Activated T-cell treated with anti-CD3 and anti-CD28 coated beads, Interleukin-2, amount 50 U/mL, for 4 hours (primary cell): ENCODE results near the gene ERCC6L2. TPM values are rescaled to one million over a fixed set of nuclear protein-coding genes. Genes with fewer than 3 reads are reported as not detected.
A peak's percentile ranks its signal among the peaks of the same experiment; 100 is the strongest.

Experiments used
- ATAC-seq, 2 donors: fragments of 200-7000 bp; cut with Tn5 transposase; one replicate each; pipeline ENCODE4 v1.10.0; 2021
- DNase-seq: peaks from one replicate; pipeline ENCODE4 v3.0.0-alpha.2; 2020
- H3K27me3 Mint-ChIP-seq: one replicate; pipeline ENCODE4 v1.8.0; 2021; ENCODE audit warnings: low read depth, mixed read lengths
- H3K36me3 Mint-ChIP-seq: one replicate; pipeline ENCODE4 v1.8.0; 2022; ENCODE audit warnings: mixed read lengths; ENCODE audit not compliant: insufficient read depth
- H3K4me1 Mint-ChIP-seq: one replicate; pipeline ENCODE4 v1.8.0; 2021; ENCODE audit warnings: low read depth, mixed read lengths
- H3K4me3 Mint-ChIP-seq: one replicate; pipeline ENCODE4 v1.8.0; 2021; ENCODE audit warnings: mild to moderate bottlenecking, moderate library complexity, mixed read lengths
- H3K9me3 Mint-ChIP-seq: one replicate; pipeline ENCODE4 v1.8.0; 2021; ENCODE audit warnings: mixed read lengths
- total RNA-seq, 3 donors: library from RNA; stranded (reverse); gene quantifications; one replicate each; pipeline ENCODE4 v1.2.1, GENCODE V29; 2021

The ERCC6L2 gene
- total RNA-seq, 3 donors from 2014 or later: 24.4 to 27.9 (median 27.1) TPM

DNA sequence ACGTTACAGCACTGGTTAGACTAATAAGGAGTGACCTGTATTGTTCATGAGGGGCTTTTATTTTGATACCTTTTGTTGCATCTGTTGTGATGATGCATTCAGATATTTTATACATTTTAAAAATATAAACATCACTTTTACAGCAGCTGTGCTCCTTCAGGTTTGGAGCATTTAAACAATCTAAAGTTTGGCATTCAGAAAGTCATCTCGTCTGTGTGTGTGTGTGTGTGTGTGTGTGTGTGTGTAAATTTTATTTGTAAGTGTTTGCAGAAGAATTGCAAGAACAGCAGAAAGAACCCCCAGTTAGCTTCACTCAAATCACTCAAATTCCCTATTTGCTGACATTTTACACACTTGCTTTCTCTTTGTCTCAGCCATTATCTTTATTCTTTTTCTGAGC, 87.4 kb downstream of the ERCC6L2 start:
- no peak for DNase-seq
- Mint-ChIP-seq H3K27me3 (no peaks in the 10 kb centered on the region), H3K36me3 (peaks cover 24% of the 10 kb centered on the region), H3K9me3 (peaks cover 12% of the 10 kb centered on the region), H3K4me1 (peaks cover 2% of the 10 kb centered on the region), H3K4me3 (no peak overlapping the region)
- ATAC-seq: no peak

DNA sequence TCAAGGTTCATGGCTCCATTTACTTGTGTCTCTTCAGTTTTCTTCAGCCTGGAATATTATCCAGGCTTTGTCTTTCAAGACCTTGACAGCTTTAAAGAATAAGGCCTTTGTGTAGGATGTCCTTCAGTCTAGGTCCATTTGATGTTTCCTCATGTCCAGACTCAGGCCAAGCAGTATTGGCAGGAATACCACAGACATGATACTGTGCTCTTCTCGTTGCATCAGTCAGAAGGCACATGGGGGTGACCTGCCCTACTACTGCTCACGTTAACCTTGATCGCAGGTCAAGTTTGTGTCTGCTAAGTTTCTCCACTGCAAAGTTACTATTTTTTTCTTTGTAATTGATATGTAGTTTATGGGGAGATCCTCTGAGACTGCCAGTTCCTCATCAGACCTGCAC, 88.2 kb downstream of the ERCC6L2 start:
- Mint-ChIP-seq H3K27me3 (no peaks in the 10 kb centered on the region), H3K4me3 (no peak overlapping the region), H3K9me3 (peaks cover 12% of the 10 kb centered on the region), H3K4me1 (peaks cover 2% of the 10 kb centered on the region), H3K36me3 (peaks cover 20% of the 10 kb centered on the region)
- DNase-seq: no peak
- no peak for ATAC-seq

DNA sequence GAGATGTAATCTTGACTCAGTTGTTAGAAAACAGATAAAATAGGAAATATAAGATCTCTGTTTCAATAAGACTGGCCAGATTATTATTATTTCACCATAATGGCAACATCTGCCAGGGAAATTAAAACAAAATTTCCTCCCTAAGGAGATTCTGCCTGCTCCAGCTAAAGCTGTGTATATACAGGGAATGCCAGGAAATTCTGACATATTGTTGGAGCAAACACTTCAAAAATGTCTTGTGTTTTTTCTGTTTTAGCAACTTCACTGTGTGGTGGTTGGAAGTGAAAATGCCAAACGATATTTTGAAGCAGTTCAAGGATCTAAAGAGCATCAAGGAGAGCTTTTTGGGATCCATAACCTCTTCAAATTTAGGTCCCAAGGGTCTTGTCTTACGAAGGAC, 90.8 kb downstream of the ERCC6L2 start:
- Mint-ChIP-seq H3K4me3 (no peak overlapping the region), H3K9me3 (peaks cover 4% of the 10 kb centered on the region), H3K4me1 (peaks cover 2% of the 10 kb centered on the region), H3K36me3 (peaks cover 19% of the 10 kb centered on the region), H3K27me3 (no peaks in the 10 kb centered on the region)
- no peak for DNase-seq
- ATAC-seq: no peak

DNA sequence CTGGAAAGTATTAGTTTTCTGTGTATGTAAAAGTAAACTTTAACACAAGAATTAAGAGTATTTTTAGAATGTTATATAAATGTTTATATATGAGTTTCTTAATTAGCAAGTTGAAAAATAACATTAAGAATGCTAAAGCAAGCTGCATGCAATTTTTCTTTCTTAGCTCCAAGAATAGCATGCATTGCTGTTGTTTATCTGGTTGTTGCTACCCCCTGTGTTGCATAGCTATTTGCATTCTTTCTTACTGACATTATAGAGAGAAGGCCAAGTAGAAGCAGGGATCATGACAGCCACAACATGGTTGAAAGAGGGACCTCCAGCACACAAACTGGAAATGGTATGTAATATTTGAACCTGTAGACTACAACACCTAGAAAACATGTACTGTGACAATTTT, 94.8 kb downstream of the ERCC6L2 start:
- Mint-ChIP-seq H3K9me3 (no peaks in the 10 kb centered on the region), H3K4me1 (peaks cover 1% of the 10 kb centered on the region), H3K36me3 (peaks cover 30% of the 10 kb centered on the region), H3K27me3 (no peaks in the 10 kb centered on the region), H3K4me3 (no peak overlapping the region)
- DNase-seq (no peak), ATAC-seq (no peak)

DNA sequence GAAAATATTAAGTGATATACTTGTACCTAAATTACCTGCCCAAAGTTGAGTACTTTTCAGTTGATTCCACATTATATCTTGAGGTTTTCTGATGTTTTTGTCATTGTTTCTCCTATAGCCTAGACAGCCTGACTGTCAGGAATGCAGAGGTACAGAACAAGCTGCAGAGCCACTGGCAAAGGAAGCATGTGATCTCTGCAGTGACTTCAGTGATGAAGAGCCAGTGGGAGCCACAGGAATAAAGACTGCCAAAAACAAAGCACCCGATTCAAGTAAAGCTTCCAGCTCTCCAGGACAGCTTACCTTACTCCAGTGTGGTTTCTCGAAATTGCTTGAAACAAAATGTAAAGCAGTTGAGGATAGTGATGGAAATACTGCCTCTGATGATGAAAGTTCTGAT, 96.3 kb downstream of the ERCC6L2 start:
- H3K9me3 Mint-ChIP-seq: no peaks in the 10 kb centered on the region
- H3K4me1 Mint-ChIP-seq: peaks cover 1% of the 10 kb centered on the region
- ATAC-seq (no peak), DNase-seq (no peak)
- H3K27me3 Mint-ChIP-seq: no peaks in the 10 kb centered on the region
- peaks cover 36% of the 10 kb centered on the region for H3K36me3 Mint-ChIP-seq
- no peak overlapping the region for H3K4me3 Mint-ChIP-seq

DNA sequence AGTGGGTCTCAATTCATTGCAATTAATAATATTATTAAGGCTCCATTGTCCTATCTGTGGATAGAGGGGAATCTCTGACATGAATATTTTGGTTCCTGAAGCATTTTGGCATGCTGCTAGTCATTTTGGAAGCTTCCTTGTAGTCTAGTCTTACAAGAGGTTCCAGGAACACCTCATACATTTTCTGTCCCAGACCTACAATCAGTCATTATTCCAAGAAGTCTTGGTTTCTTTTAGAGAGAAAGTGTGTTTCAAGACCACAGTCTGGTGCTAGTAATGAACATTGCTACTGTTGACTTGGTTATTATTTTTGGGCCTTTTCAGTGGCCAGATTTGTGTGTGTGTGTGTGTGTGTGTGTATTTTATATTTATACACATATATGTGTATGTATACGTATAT, 98.9 kb downstream of the ERCC6L2 start:
- Mint-ChIP-seq H3K4me1 (peaks cover 1% of the 10 kb centered on the region), H3K9me3 (no peaks in the 10 kb centered on the region), H3K36me3 (peaks cover 28% of the 10 kb centered on the region), H3K27me3 (no peaks in the 10 kb centered on the region), H3K4me3 (no peak overlapping the region)
- no peak for ATAC-seq
- no peak for DNase-seq

DNA sequence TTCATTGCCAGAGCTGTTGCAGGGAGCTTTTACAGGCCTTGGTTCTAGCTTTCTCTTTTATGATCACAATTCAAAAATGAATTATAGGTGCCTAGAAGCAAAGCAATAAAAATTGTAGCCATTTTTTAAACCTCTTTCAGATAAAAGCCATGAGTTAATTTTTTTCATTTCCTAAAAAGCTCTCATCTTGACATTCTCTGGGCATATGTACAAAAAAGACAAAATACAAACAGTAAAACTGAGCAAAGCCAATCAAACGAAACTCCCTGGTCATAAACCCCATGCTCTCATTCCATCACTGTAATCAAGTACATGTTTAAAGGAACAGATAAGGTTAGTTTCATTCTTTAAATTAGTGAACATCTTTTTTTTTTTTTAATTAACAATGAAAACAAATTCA, 101.9 kb downstream of the ERCC6L2 start:
- H3K36me3 Mint-ChIP-seq: peaks cover 22% of the 10 kb centered on the region
- no peak for ATAC-seq
- DNase-seq: no peak
- H3K4me1 Mint-ChIP-seq: peaks cover 21% of the 10 kb centered on the region
- no peak overlapping the region for H3K4me3 Mint-ChIP-seq
- H3K9me3 Mint-ChIP-seq: no peaks in the 10 kb centered on the region
- H3K27me3 Mint-ChIP-seq: no peaks in the 10 kb centered on the region

DNA sequence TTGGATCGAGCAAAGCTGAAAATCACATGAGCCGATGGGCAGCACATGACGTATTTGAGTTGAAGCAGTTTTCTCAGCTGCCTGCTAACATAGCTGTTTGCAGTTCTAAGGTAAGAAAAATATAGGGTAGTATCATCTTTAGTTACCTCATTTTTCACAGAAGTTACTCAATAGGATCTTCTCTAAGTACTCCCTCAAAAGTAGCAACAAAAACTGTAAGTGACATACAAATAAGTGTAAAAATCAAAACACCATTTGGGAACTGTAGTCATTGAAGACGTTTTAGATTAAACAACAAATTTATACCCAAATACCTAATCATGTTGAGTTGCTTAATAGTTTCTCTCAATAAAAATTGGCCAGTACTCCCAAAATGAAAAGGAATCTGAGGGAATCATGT, 102.6 kb downstream of the ERCC6L2 start:
- no peaks in the 10 kb centered on the region for H3K9me3 Mint-ChIP-seq
- no peak for ATAC-seq
- H3K36me3 Mint-ChIP-seq: peaks cover 17% of the 10 kb centered on the region
- no peaks in the 10 kb centered on the region for H3K27me3 Mint-ChIP-seq
- DNase-seq: no peak
- H3K4me1 Mint-ChIP-seq: peaks cover 22% of the 10 kb centered on the region
- no peak overlapping the region for H3K4me3 Mint-ChIP-seq

DNA sequence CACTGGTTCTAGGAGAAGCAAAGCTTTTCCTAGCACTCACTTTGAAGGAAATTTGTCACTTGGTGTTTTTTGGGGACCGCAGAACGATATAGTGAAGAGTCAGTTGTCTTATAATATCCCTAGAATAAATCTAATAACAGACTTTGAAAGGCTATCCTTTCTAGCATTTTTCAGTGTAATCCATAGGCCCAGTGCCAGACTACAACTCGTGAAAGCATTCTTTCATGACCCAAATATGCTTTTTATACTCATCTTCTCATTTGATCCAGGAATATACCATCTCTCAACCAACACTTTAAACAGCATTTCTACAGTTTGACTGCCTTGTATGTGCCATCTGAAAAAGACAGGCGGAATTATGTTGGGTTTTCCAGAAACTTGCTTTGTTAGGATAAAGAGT, 104.0 kb downstream of the ERCC6L2 start:
- peaks cover 21% of the 10 kb centered on the region for H3K4me1 Mint-ChIP-seq
- DNase-seq (no peak), ATAC-seq (no peak)
- H3K36me3 Mint-ChIP-seq: peaks cover 21% of the 10 kb centered on the region
- no peaks in the 10 kb centered on the region for H3K9me3 Mint-ChIP-seq
- H3K27me3 Mint-ChIP-seq: no peaks in the 10 kb centered on the region
- H3K4me3 Mint-ChIP-seq: no peak overlapping the region

DNA sequence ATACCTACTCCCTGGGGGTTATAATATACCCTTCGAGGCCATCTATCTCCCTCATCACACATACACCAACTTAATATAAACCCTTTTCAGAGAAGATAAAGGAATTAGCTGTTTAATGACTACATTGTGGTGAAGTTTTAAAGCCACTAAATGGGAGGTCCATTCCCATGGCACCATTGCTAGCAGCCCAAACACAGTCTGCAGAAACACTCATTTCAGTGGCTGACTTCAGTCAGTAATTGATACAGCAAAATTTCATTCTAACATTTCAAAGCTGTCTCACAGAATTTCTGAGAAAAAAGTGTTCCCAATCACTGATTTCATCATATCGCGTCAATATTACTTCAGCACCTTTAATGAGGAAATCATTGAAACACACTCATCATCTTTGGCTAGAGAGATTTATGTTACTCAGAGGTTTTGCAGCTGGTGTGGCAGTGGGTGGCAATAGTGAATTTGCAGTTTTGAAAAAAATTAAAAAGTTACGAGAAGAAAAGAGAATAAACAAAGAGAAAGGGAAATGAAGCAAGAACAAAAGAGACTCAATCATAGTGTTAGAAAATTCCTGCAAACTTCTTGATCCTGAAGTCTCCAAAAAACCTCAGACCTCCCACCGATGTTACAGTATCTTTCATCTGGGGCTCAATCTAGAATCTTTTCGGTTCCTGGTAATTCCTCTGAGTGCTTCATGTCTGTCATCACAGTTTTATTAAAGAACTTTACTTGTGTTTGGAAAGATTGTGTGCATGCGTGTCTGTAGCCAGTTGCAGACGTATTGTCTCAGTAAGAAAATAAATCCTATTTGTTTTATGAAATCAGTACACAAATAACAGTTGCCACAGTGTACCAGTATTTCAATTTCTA, 105.0 kb downstream of the ERCC6L2 start:
- Mint-ChIP-seq H3K27me3 (no peaks in the 10 kb centered on the region), H3K4me1 (peaks cover 22% of the 10 kb centered on the region), H3K36me3 (peaks cover 24% of the 10 kb centered on the region), H3K4me3 (no peak overlapping the region), H3K9me3 (no peaks in the 10 kb centered on the region)
- ATAC-seq (peak in 1 of 2 donors; percentile 18), DNase-seq (no peak)

DNA sequence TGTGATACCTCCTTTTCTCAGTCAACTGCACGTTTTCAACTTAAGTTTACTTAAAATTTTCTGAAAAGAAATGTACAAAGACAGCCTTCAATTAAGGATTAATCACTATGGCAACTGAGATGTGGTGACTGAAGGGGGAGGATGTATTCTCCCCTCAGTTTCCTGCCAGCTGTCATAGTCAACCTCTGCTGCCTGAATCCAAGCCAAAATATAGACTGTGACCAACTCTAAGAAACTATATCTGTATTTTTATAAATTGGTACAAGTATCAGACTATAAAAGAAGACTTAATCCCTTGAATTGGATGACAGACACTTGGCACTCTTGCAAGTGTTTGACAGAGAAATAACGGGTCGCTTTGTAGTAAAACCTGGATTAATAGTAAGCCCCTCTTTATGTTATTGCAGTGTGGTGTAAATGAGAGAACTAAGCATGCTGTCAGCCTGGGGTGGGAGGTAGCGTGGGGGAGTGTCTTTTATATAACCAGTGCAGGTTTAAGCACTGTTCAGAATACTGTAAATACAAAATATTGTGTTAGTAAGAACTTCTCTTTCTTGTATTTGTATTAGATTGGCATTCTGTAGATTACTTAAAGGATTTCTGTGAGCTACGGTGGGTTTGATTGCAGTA, 106.4 kb downstream of the ERCC6L2 start:
- ATAC-seq: peak; percentile 63 to 65
- peaks cover 29% of the 10 kb centered on the region for H3K36me3 Mint-ChIP-seq

DNA sequence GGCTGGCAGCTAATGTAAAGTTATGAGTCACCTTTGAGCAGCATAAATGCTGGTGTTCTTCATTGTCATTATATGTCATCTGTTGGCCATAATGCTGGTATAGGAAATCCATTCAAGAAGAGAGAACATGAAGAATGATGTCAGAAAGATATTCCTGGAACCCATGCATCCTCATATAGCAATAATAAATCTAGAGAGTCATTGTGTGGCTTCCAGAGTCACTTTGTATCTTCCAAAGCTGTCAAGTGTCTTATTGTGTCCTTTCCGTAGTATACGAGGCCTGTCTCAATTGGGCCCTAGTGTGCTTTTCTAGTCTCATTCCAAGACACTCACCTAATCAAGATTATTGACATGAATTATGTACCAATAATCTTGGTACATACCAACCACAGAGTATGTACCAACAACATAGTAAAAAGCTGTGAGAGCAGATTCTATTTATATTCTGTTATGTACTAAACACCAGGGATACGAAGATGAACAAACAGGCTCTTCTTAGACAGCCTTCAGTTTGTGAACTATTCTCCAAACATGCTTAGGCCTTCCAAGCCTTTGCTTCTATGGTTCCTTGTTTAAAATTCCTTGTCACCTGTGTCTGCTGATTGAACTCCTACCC, 110.1 kb downstream of the ERCC6L2 start:
- DNase-seq (no peak), ATAC-seq (no peak)
- Mint-ChIP-seq H3K4me1 (peaks cover 17% of the 10 kb centered on the region), H3K9me3 (no peaks in the 10 kb centered on the region), H3K27me3 (no peaks in the 10 kb centered on the region), H3K4me3 (no peak overlapping the region), H3K36me3 (peaks cover 36% of the 10 kb centered on the region)

More for the DNA sequence above, 106.4 kb downstream of the ERCC6L2 start:
- no peak for DNase-seq
- peaks cover 22% of the 10 kb centered on the region for H3K4me1 Mint-ChIP-seq
- H3K9me3 Mint-ChIP-seq: no peaks in the 10 kb centered on the region
- H3K4me3 Mint-ChIP-seq: no peak overlapping the region
- no peaks in the 10 kb centered on the region for H3K27me3 Mint-ChIP-seq

DNA sequence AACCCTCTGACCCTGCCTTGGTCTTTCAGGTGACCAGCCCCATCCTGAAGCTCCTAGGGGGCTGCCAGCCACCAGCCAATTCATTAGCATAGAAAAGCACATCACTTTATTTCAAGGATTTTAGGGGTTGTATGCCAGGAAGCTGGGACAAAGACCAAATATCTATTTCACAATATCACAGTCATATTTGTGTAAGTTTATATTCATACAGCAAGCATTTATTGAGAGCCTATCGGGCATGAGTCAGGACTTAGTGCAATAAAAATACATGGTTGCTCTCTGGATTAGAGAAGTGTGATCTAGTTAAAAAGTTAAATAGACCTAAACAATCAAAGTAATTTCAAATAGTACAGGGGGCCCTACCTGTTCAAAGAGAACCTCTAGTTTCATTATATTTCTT, 113.8 kb downstream of the ERCC6L2 start:
- DNase-seq (no peak), ATAC-seq (no peak)
- Mint-ChIP-seq H3K36me3 (peaks cover 36% of the 10 kb centered on the region), H3K4me1 (peaks cover 15% of the 10 kb centered on the region), H3K27me3 (no peaks in the 10 kb centered on the region), H3K9me3 (no peaks in the 10 kb centered on the region), H3K4me3 (no peak overlapping the region)

DNA sequence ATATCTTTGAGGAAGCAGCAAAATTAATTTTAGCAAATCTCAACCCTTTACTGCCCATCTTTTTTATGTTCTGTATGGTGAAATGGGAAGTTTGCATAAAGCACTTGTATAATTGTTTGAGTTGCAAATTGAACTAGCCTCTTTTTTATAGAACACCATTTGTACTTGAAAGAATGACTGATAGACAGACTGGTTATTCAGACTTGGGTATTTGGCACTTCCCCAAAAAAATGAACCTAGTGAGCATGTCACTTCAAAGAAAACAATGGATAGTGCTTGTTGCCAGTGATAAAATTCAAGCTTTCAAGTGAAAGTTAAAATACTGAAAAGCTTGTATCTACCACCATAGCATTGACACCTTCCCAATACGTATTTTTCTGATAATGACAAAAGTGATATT, 115.8 kb downstream of the ERCC6L2 start:
- no peak for DNase-seq
- ATAC-seq: no peak
- H3K4me3 Mint-ChIP-seq: no peak overlapping the region
- H3K4me1 Mint-ChIP-seq: peaks cover 18% of the 10 kb centered on the region
- H3K9me3 Mint-ChIP-seq: no peaks in the 10 kb centered on the region
- H3K36me3 Mint-ChIP-seq: peaks cover 29% of the 10 kb centered on the region
- H3K27me3 Mint-ChIP-seq: no peaks in the 10 kb centered on the region

DNA sequence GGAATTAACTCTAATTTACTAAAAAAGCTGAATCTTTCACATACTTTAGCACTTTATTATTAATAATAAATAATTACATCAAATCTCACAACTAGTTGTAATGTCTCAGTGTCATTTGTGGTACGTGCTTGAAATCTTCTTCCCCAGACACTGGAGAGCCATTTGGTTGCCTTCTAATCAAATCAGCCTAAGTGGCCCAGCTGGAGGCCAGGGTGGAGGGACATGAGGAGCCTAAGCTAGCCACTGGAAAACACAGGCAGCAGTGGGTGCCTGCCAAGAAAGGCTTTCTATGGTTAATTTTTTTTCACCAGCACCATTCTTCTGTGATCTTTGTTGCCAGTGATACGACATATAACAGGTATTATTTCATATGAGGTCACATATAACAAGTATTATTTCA, 117.0 kb downstream of the ERCC6L2 start:
- H3K4me1 Mint-ChIP-seq: peaks cover 18% of the 10 kb centered on the region
- H3K27me3 Mint-ChIP-seq: no peaks in the 10 kb centered on the region
- no peak overlapping the region for H3K4me3 Mint-ChIP-seq
- no peaks in the 10 kb centered on the region for H3K9me3 Mint-ChIP-seq
- DNase-seq: no peak
- H3K36me3 Mint-ChIP-seq: peaks cover 26% of the 10 kb centered on the region
- no peak for ATAC-seq
